Spleen (tissue), 7 donors: Measurements from ENCODE around the gene ZC3H7B.

Experiments used
- CTCF ChIP-seq, 11 experiments: fragments of 200-600 bp in 7 of 11; fragments of 450-650 bp in 4 of 11; sonication (generic) in 4 of 11; IDR thresholded peaks in 8 of 11; conservative IDR thresholded peaks in 3 of 11; 1 replicate in 7 of 11; 2 replicates in 4 of 11; pipeline versions ENCODE4 v1.4.0 to v1.8.0; 2016 to 2021; ENCODE audit warnings: antibody characterized with exemption in 11 of 11, inconsistent platforms in 4 of 11, mild to moderate bottlenecking in 1 of 11
- POLR2A ChIP-seq, 3 donors: fragments of 450-650 bp; IDR thresholded peaks; one replicate each; pipeline ENCODE4 v1.5.1; 2017; ENCODE audit warnings: antibody characterized with exemption in 3 of 3, mild to moderate bottlenecking in 1 of 3
- donor health status: DM: no; HTN: no; CAD: no; lungs with moderate emphysema.
- donor health status: DM: no; HTN: no; CAD: no.
- donor health status: DM: no; HTN: no; CAD: no.

- TF ChIP-seq CTCF (IDR thresholded peaks at IDR 0.05 in 8 of 11, conservative IDR thresholded peaks at IDR 0.05 in 3 of 11) (no peak), POLR2A (IDR thresholded peaks at IDR 0.05) (no peak)
These were observed 29.5 kb upstream of the ZC3H7B start for GRCh38 chr22:41271787-41272186.
